Erythroblast (primary cell): Measurements from ENCODE around the gene SNTB2.

Source experiments
- GATA1 ChIP-seq: IDR thresholded peaks from 2 replicates; pipeline ENCODE4 v1.6.1; 2011; ENCODE audit warnings: low read depth, mild to moderate bottlenecking, control low read depth, low read length, moderate library complexity
- POLR2A ChIP-seq: IDR thresholded peaks from 2 replicates; pipeline ENCODE4 v1.6.1; 2011; ENCODE audit warnings: mild to moderate bottlenecking, low read length

GRCh38 chr16:69351309-69352027 lies 164.5 kb downstream of the SNTB2 start, which contains the start of gene TMED6:
- no peak for TF ChIP-seq POLR2A
- no peak for TF ChIP-seq GATA1
